A673 (cell line): ENCODE data around the gene STK32A. TPM values are rescaled to one million over a fixed set of nuclear protein-coding genes. Genes with fewer than 3 reads are reported as not detected.

Source experiments
- BruUV-seq: library from RNA; stranded (reverse); fragments of 400-500 nt; replicated peaks from 2 replicates; lab custom pipeline; 2021; lab: Mats Ljungman, UMichigan
- CTCF ChIA-PET: fragments of 300-600 bp; sonication (Branson Sonifier 250); formaldehyde crosslinking; loops from one replicate; lab custom pipeline; 2022; ENCODE audit warnings: antibody characterized with exemption; lab: Charles Lee
- POLR2A ChIA-PET: fragments of 300-600 bp; sonication (Branson Sonifier 250); formaldehyde crosslinking; loops from one replicate; lab custom pipeline; 2022; ENCODE audit warnings: antibody characterized with exemption; ENCODE audit not compliant: low non-redundant PET; lab: Charles Lee
- DNase-seq: peaks from one replicate; pipeline ENCODE4 v3.0.0-alpha.2; 2015; ENCODE audit warnings: low spot score
- H3K27ac ChIP-seq: fragments of 200-600 bp; sonication (generic); 2 replicates; pipeline ENCODE4 v1.5.1; 2016; ENCODE audit warnings: mixed run types, low read depth, mild to moderate bottlenecking, mixed read lengths, antibody characterized with exemption, low read length; ENCODE audit not compliant: poor library complexity, severe bottlenecking
- H3K27me3 ChIP-seq: fragments of 200-600 bp; sonication (generic); replicated peaks from 2 replicates; pipeline ENCODE4 v1.6.1; 2017; ENCODE audit warnings: mixed run types, low read depth, mild to moderate bottlenecking, mixed read lengths, antibody characterized with exemption, low read length; ENCODE audit not compliant: insufficient read depth, poor library complexity
- H3K36me3 ChIP-seq: fragments of 200-600 bp; sonication (generic); 2 replicates; pipeline ENCODE4 v1.6.1; 2016; ENCODE audit warnings: mixed run types, mild to moderate bottlenecking, mixed read lengths, antibody characterized with exemption, low read length; ENCODE audit not compliant: insufficient read depth, poor library complexity, severe bottlenecking
- H3K4me1 ChIP-seq: fragments of 200-600 bp; sonication (generic); 2 replicates; pipeline ENCODE4 v1.6.1; 2017; ENCODE audit warnings: mixed run types, mild to moderate bottlenecking, mixed read lengths, antibody characterized with exemption, low read length; ENCODE audit not compliant: insufficient read depth, poor library complexity, severe bottlenecking
- H3K4me3 ChIP-seq: fragments of 200-600 bp; sonication (generic); 2 replicates; pipeline ENCODE4 v1.5.1; 2016; ENCODE audit warnings: low read depth, mixed run types, mild to moderate bottlenecking, mixed read lengths, low read length; ENCODE audit not compliant: poor library complexity, severe bottlenecking
- H3K9me3 ChIP-seq: fragments of 200-600 bp; sonication (generic); 2 replicates; pipeline ENCODE4 v1.6.1; 2016; ENCODE audit warnings: mixed run types, low read depth, mild to moderate bottlenecking, mixed read lengths, antibody characterized with exemption, low read length; ENCODE audit not compliant: poor library complexity, severe bottlenecking
- EZH2 ChIP-seq: fragments of 200-600 bp; sonication (generic); IDR thresholded peaks from 2 replicates; pipeline ENCODE4 v1.6.1; 2017; ENCODE audit warnings: borderline replicate concordance, low read depth, mild to moderate bottlenecking, mixed read lengths, antibody characterized with exemption, low read length; ENCODE audit not compliant: poor library complexity, severe bottlenecking
- intact Hi-C: fragments of 100-400 bp; cut with micrococcal nuclease; formaldehyde crosslinking; loops from one replicate; pipeline ENCODE4 v1.10.0; 2022; ENCODE audit not compliant: unreplicated experiment
- total RNA-seq: library from RNA; stranded (reverse); gene quantifications from 2 replicates; pipeline ENCODE4 v1.2.3, GENCODE V29; 2021
- TF ChIP-seq, protein P1 (sequence below): fragments of 300-800, 200-600 bp; sonication (generic); conservative IDR thresholded peaks from 2 replicates; pipeline ENCODE4 v1.5.1; 2017; ENCODE audit warnings: low read depth, mild to moderate bottlenecking, antibody characterized with exemption, low read length, moderate library complexity, mixed read lengths

Gene STK32A
- total RNA-seq, 1 experiment from 2014 or later = not detected

GRCh38 chr5:147287110-147287509, 52.3 kb downstream of the STK32A start:
- ChIA-PET CTCF (no interaction called here), POLR2A (no interaction called here)
- no peak for TF ChIP-seq EZH2
- TF ChIP-seq, protein P1, sequence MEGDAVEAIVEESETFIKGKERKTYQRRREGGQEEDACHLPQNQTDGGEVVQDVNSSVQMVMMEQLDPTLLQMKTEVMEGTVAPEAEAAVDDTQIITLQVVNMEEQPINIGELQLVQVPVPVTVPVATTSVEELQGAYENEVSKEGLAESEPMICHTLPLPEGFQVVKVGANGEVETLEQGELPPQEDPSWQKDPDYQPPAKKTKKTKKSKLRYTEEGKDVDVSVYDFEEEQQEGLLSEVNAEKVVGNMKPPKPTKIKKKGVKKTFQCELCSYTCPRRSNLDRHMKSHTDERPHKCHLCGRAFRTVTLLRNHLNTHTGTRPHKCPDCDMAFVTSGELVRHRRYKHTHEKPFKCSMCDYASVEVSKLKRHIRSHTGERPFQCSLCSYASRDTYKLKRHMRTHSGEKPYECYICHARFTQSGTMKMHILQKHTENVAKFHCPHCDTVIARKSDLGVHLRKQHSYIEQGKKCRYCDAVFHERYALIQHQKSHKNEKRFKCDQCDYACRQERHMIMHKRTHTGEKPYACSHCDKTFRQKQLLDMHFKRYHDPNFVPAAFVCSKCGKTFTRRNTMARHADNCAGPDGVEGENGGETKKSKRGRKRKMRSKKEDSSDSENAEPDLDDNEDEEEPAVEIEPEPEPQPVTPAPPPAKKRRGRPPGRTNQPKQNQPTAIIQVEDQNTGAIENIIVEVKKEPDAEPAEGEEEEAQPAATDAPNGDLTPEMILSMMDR = no peak
- Histone ChIP-seq H3K9me3 (no peaks in the 10 kb centered on the region), H3K4me3 (no peak overlapping the region), H3K36me3 (no peaks in the 10 kb centered on the region), H3K4me1 (no peaks in the 10 kb centered on the region), H3K27me3 (no peaks in the 10 kb centered on the region), H3K27ac (no peak overlapping the region)
- intact Hi-C loops = no loop called here
- no TSS peak for BruUV-seq
- DNase-seq = no peak

- POLR2A ChIA-PET = no interaction called here
- Histone ChIP-seq H3K27ac (no peak overlapping the region), H3K4me3 (no peak overlapping the region), H3K9me3 (no peaks in the 10 kb centered on the region), H3K4me1 (no peaks in the 10 kb centered on the region), H3K36me3 (no peaks in the 10 kb centered on the region), H3K27me3 (peaks cover 18% of the 10 kb centered on the region)
- intact Hi-C loops = no loop called here
- DNase-seq = no peak
- CTCF ChIA-PET = no interaction called here
- BruUV-seq = no TSS peak
- TF ChIP-seq, protein P1 = no peak
- no peak for TF ChIP-seq EZH2
Observed at GRCh38 chr5:147290261-147290660, 55.4 kb downstream of the STK32A start.

GRCh38 chr5:147303251-147303650, 68.4 kb downstream of the STK32A start:
- Histone ChIP-seq H3K27ac (no peak overlapping the region), H3K36me3 (no peaks in the 10 kb centered on the region), H3K4me1 (no peaks in the 10 kb centered on the region), H3K4me3 (no peak overlapping the region), H3K9me3 (no peaks in the 10 kb centered on the region), H3K27me3 (peaks cover 16% of the 10 kb centered on the region)
- intact Hi-C loops = no loop called here
- POLR2A ChIA-PET = no interaction called here
- DNase-seq = no peak
- CTCF ChIA-PET = no interaction called here
- BruUV-seq = no TSS peak
- TF ChIP-seq, protein P1 = no peak
- no peak for TF ChIP-seq EZH2
